ENCODE results near the gene HOXD10. TPM values are rescaled to one million over a fixed set of nuclear protein-coding genes. Genes with fewer than 3 reads are reported as not detected.

The HOXD10 gene
- total RNA-seq, 2 donors from 2014 or later, result not detected

DNA sequence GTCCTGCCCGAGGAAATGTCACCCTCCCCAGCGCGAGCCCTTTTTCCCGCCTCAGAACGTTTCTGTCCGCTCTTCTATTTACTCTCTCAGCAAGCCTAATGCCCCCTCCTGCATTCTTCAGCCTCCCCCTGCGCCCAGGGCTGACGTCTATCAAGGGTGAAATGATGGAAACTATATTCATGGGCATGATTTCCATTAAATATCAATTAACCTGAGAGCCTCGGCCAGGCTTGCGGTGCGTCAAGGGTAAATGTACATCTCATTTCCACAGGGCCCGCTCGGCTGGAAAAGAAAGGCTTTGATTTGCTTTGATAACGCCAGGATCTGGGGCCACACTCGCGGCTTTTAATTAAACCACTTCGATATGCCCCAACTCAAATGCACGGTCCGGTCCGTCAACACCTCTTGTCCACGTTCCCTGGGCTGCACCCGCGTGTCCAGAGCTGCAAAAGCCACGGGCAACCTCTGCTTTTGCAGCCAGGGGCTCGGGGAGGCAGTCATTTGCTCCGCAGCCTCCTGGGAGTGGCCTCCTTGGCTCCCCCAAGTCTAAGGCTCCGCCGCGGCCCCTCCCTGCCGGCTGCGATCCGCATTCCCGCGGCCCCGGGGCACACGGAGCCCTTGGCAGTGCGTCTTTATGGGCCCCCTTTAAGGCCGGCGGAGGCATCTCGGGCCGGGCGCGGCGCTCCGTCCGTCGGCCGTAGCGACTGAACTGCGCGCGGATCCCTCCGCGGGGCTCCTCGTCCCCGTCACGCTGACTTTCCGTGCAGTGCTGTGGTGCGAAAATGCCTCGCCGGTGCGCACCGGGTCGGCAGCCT, 12.6 kb downstream of the HOXD10 start, which contains the start of gene HOXD8:
HOXD8 (plus strand) TSS at position 724 of the 815 bp plus-strand sequence. CDS start 662 bp downstream, outside the sequence.
- no peaks in the 10 kb centered on the region for H3K36me3 ChIP-seq
- peak within 1 kb of the TSS; percentile 60 to 79 for H3K27ac ChIP-seq
- TF ChIP-seq, protein P1, sequence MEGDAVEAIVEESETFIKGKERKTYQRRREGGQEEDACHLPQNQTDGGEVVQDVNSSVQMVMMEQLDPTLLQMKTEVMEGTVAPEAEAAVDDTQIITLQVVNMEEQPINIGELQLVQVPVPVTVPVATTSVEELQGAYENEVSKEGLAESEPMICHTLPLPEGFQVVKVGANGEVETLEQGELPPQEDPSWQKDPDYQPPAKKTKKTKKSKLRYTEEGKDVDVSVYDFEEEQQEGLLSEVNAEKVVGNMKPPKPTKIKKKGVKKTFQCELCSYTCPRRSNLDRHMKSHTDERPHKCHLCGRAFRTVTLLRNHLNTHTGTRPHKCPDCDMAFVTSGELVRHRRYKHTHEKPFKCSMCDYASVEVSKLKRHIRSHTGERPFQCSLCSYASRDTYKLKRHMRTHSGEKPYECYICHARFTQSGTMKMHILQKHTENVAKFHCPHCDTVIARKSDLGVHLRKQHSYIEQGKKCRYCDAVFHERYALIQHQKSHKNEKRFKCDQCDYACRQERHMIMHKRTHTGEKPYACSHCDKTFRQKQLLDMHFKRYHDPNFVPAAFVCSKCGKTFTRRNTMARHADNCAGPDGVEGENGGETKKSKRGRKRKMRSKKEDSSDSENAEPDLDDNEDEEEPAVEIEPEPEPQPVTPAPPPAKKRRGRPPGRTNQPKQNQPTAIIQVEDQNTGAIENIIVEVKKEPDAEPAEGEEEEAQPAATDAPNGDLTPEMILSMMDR (IDR thresholded peaks at IDR 0.05), result no peak
- peaks cover 48 to 63% of the 10 kb centered on the region in 2 donors for H3K27me3 ChIP-seq
- H3K4me1 ChIP-seq, result peaks cover 0 to 23% of the 10 kb centered on the region in 2 donors
- no peaks in the 10 kb centered on the region for H3K9me3 ChIP-seq
- DNase-seq (ENCODE audit: low spot score), result no peak
- H3K4me3 ChIP-seq, result peak within 1 kb of the TSS; percentile 38 to 52

- Histone ChIP-seq H3K36me3 (no peaks in the 10 kb centered on the region), H3K27me3 (peaks cover 44 to 61% of the 10 kb centered on the region in 2 donors), H3K9me3 (no peaks in the 10 kb centered on the region), H3K4me3 (peak overlapping the region; percentile 15 to 52), H3K27ac (peak overlapping the region; percentile 60 to 79), H3K4me1 (peaks cover 0 to 23% of the 10 kb centered on the region in 2 donors)
- DNase-seq (ENCODE audit: low spot score), result no peak
- TF ChIP-seq, protein P1 (IDR thresholded peaks at IDR 0.05), result no peak
Measured at GRCh38 chr2:176129813-176130146, 13.2 kb downstream of the HOXD10 start.

DNA sequence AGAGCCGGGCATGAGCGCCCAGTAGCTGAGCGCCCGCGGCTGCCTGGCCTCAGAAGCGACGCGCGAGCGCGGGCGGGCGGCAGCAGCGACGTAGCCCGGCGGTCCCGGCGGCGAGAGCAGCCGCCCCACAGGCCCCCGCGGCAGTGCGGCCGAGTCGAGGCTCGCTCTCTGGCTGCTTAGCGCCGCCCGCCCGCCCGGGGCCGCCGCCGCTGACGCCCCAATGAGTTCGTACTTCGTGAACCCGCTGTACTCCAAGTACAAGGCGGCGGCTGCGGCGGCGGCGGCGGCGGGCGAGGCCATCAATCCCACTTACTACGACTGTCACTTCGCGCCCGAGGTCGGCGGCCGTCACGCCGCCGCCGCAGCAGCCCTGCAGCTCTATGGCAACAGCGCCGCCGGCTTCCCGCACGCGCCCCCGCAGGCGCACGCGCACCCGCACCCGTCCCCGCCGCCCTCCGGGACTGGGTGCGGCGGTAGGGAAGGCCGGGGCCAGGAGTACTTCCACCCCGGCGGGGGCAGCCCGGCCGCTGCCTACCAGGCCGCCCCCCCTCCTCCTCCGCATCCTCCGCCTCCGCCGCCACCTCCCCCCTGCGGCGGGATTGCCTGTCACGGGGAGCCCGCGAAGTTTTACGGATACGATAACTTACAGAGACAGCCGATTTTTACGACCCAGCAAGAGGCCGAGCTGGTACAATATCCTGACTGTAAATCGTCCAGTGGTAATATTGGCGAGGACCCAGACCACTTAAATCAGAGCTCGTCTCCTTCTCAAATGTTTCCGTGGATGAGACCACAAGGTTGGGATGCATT, 13.8 kb downstream of the HOXD10 start:
- TF ChIP-seq, protein P1 (IDR thresholded peaks at IDR 0.05), result peak in 1 of 2 donors; percentile 20
- peaks cover 42 to 56% of the 10 kb centered on the region in 2 donors for H3K27me3 ChIP-seq

DNA sequence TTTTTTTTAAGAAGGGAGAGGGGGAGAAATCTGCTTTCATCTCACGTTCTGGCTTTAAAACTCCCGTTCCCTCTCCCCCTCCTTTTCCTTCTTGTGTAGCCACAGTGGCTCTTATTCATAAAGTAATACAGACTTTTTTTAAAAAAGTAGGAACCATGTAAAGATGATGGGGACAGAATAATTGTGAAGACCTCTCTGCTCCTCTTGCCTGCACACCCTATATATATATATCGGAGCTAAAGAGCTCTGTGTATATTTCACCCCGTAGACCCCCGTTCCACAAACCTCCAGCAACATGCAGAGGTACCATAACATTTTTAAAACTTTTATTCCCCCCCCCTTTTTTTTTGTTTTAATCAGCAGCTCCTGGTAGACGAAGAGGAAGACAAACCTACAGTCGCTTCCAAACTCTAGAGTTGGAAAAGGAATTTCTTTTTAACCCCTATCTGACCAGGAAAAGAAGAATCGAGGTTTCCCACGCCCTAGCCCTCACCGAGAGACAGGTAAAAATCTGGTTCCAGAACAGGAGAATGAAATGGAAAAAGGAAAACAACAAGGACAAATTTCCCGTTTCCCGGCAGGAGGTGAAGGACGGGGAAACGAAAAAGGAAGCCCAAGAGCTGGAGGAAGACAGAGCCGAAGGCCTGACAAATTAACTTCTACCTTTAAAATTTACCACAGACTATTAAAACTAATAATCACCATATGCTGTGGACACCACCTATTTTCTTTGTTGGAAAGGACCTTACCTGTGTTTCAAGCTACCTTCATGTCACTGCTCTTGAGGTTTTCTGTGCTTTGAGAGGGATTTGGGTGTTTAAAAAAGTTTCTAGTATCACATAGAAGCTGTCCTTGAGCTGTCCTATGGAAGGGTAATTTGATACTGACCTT, 14.6 kb downstream of the HOXD10 start:
- no peaks in the 10 kb centered on the region for H3K36me3 ChIP-seq
- peak overlapping the region; percentile 38 to 52 for H3K4me3 ChIP-seq
- H3K9me3 ChIP-seq, result no peaks in the 10 kb centered on the region
- H3K4me1 ChIP-seq, result peaks cover 0 to 24% of the 10 kb centered on the region in 2 donors
- H3K27ac ChIP-seq, result peak overlapping the region; percentile 52 to 79
- H3K27me3 ChIP-seq, result peaks cover 37 to 54% of the 10 kb centered on the region in 2 donors
- DNase-seq (ENCODE audit: low spot score), result no peak
- TF ChIP-seq, protein P1 (IDR thresholded peaks at IDR 0.05), result no peak

More for the DNA sequence above, 13.8 kb downstream of the HOXD10 start:
- Histone ChIP-seq H3K4me1 (peaks cover 0 to 23% of the 10 kb centered on the region in 2 donors), H3K36me3 (no peaks in the 10 kb centered on the region), H3K4me3 (peak overlapping the region; percentile 38 to 52), H3K9me3 (no peaks in the 10 kb centered on the region), H3K27ac (peak overlapping the region; percentile 52 to 79)
- DNase-seq (ENCODE audit: low spot score), result no peak

DNA sequence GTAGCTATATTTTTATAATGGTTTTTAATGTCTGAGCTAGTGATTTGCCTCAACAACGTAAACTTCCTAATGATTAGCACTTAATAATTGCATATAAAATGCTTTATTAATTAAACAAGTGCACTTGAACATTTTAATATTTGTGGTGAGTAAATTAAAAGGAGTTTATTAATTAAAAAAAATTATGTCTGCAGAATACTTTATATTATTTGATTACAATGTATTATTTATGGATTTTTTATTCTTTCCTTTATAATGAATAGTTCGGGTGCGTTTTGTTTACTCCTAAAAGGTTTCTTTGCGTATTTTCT, 15.2 kb downstream of the HOXD10 start:
- Histone ChIP-seq H3K27ac (no peak overlapping the region), H3K4me1 (peaks cover 0 to 30% of the 10 kb centered on the region in 2 donors), H3K9me3 (no peaks in the 10 kb centered on the region), H3K27me3 (peaks cover 37 to 60% of the 10 kb centered on the region in 2 donors), H3K4me3 (no peak overlapping the region), H3K36me3 (no peaks in the 10 kb centered on the region)
- TF ChIP-seq, protein P1 (IDR thresholded peaks at IDR 0.05), result no peak
- DNase-seq (ENCODE audit: low spot score), result no peak

All from right atrium auricular region (tissue), 2 donors.